ENCODE measurements around the gene MORN1. TPM values are rescaled to one million over a fixed set of nuclear protein-coding genes. Genes with fewer than 3 reads are reported as not detected.

MORN1 gene
- total RNA-seq, 4 donors from 2014 or later: 5.7 to 9.7 (median 7.1) TPM

GRCh38 chr1:2278591-2279209, 112.7 kb downstream of the MORN1 start:
- H3K4me3 ChIP-seq (ENCODE audit: low read depth, poor library complexity, severe bottlenecking): no peak overlapping the region
- no peak for TF ChIP-seq POLR2A (IDR thresholded peaks at IDR 0.05)
- no peak for TF ChIP-seq CTCF (IDR thresholded peaks at IDR 0.05)
- WGBS, 2 donors: 52 to 74% methylated on average over 12 to 13 of the region's 16 CpGs
- intact Hi-C loops (cut with DNase I; ENCODE audit: low total_unique reads): no loop called here
- no peak for DNase-seq (ENCODE audit: low spot score in 2 of 2)

GRCh38 chr1:2277741-2278488, 113.4 kb downstream of the MORN1 start:
- DNase-seq (ENCODE audit: low spot score in 2 of 2): peak in 1 of 2 donors; percentile 56
- no peak for TF ChIP-seq CTCF (IDR thresholded peaks at IDR 0.05)
- TF ChIP-seq POLR2A (IDR thresholded peaks at IDR 0.05): no peak
- intact Hi-C loops (cut with DNase I; ENCODE audit: low total_unique reads): no loop called here
- WGBS, 2 donors: 75 to 79% methylated on average over 25 of the region's 25 CpGs
- H3K4me3 ChIP-seq (ENCODE audit: low read depth, poor library complexity, severe bottlenecking): no peak overlapping the region

GRCh38 chr1:2276803-2277580, 114.4 kb downstream of the MORN1 start:
- TF ChIP-seq CTCF (IDR thresholded peaks at IDR 0.05): no peak
- no peak for TF ChIP-seq POLR2A (IDR thresholded peaks at IDR 0.05)
- no peak for DNase-seq (ENCODE audit: low spot score in 2 of 2)
- intact Hi-C loops (cut with DNase I; ENCODE audit: low total_unique reads): no loop called here
- no peak overlapping the region for H3K4me3 ChIP-seq (ENCODE audit: low read depth, poor library complexity, severe bottlenecking)
- WGBS, 2 donors: 72 to 74% methylated on average over 12 of the region's 12 CpGs

GRCh38 chr1:2275796-2276536, 115.4 kb downstream of the MORN1 start:
- intact Hi-C loops (cut with DNase I; ENCODE audit: low total_unique reads): no loop called here
- 47 to 50% methylated on average over 12 to 14 of the region's 14 CpGs for WGBS, 2 donors
- H3K4me3 ChIP-seq (ENCODE audit: low read depth, poor library complexity, severe bottlenecking): no peak overlapping the region
- no peak for DNase-seq (ENCODE audit: low spot score in 2 of 2)
- TF ChIP-seq CTCF (IDR thresholded peaks at IDR 0.05) (no peak), POLR2A (IDR thresholded peaks at IDR 0.05) (no peak)

GRCh38 chr1:2274929-2275475, 116.4 kb downstream of the MORN1 start:
- H3K4me3 ChIP-seq (ENCODE audit: low read depth, poor library complexity, severe bottlenecking): no peak overlapping the region
- intact Hi-C loops (cut with DNase I; ENCODE audit: low total_unique reads): no loop called here
- TF ChIP-seq POLR2A (IDR thresholded peaks at IDR 0.05) (no peak), CTCF (IDR thresholded peaks at IDR 0.05) (no peak)
- WGBS, 2 donors: 79 to 83% methylated on average over 12 to 19 of the region's 21 CpGs
- no peak for DNase-seq (ENCODE audit: low spot score in 2 of 2)
